MM.1S (cell line): ENCODE data around the gene SSH3.

ENCODE experiments used
- CTCF ChIP-seq: fragments of 300-600 bp; sonication (generic); IDR thresholded peaks from 2 replicates; pipeline ENCODE4 v1.5.1; 2016; ENCODE audit warnings: antibody characterized with exemption, low read length, mixed read lengths
- EZH2 ChIP-seq: fragments of 300-600 bp; sonication (generic); optimal IDR thresholded peaks from 2 replicates; pipeline ENCODE3; 2017; ENCODE audit warnings: low read depth, mild to moderate bottlenecking, antibody characterized with exemption, low read length, mixed read lengths
- EZH2phosphoT487 ChIP-seq: fragments of 300-600 bp; sonication (generic); IDR thresholded peaks from 2 replicates; pipeline ENCODE4 v1.6.1; 2018; ENCODE audit warnings: antibody characterized with exemption, low read length

- TF ChIP-seq CTCF (no peak), EZH2phosphoT487 (no peak), EZH2 (no peak)
These were observed 35.9 kb upstream of the SSH3 start for GRCh38 chr11:67267188-67268080.
